GM21390 (cell line): ENCODE results near the gene CTXND1.
"Not testable (repeated sequence)": the region's sequence is repeated elsewhere in the genome, so short reads cannot be mapped to it uniquely, and the experiment has no call there.

Experiments
- ATAC-seq: cut with Tn5 transposase; IDR thresholded peaks from one replicate; pipeline ENCODE4 v1.9.1; 2021; ENCODE audit not compliant: unreplicated experiment

Gene CTXND1

GRCh38 chr15:80252121-80252518 lies at the start of gene CTXND1:
TSS of gene CTXND1 (minus strand) at chr15:80252213. CDS start at chr15:80201949, 50,264 bp downstream.
- no peak for ATAC-seq

- ATAC-seq: no peak
Measured at GRCh38 chr15:80301472-80301871, 49.5 kb upstream of the CTXND1 start.

- ATAC-seq: not testable (repeated sequence)
Measured at GRCh38 chr15:80295777-80296176, 43.8 kb upstream of the CTXND1 start.

GRCh38 chr15:80292079-80292478 lies 40.1 kb upstream of the CTXND1 start:
- no peak for ATAC-seq

DNA sequence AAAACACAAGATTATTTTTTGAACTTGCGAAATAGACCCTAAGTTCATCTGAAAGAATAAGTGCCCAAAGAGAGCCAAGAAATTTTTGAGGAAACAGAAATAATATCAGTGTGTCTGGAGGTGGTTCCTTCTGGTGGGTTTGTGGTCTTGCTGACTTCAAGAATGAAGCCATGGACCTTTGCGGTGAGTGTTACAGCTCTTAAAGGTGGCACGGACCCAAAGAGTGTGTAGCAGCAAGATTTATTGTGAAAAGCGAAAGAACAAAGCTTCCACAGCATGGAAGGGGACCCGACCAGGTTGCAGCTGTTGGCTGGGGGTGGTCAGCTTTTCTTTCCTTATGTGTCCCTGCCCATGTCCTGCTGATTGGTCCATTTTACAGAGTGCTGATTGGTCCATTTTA lies 38.9 kb upstream of the CTXND1 start:
- ATAC-seq: not testable (repeated sequence)

DNA sequence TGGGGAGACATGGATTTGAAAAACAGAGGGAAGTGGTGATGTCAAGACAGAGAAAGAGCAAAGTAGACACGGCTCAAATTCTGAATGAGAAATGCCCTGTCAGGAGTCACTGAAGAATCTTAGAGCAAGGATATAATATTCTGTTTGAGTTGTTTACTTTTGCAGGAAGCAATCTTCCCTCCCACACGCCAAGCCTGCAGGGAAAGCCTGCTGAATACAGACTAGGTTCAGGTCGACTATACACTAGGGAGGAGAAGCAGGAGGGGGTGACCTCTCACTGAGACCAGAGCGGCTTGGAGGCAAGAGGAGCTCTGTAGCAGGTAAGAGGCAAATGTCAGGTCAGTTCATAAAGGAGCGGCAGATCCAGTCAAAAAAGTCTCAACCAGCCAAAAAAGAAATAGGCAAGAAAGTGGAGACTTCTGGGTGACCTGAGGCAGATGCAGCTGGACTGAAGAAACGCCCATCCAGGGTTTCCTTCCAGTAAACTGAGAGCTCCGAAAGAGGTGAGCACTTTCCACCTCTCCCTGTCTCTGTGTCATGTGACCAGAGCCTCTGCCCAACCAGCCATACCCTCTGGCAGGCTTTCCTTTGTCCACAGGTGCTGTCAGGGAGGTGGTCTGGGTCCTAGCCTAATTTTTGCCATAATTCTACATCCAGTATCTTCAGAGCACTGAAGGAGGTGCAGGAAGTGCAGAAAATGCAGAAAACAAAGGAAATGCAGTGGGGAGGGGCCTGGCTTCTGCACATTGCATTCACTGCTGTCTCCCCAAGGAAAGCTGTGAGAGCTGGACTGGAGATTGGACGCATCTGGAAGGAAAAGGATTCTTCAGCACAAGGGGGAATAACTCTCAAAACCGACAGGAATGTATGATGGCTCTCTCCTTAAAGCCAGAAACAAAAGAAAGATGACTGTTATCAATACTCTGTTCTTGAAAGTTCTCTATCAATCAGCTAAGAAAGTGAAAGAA lies 37.8 kb upstream of the CTXND1 start:
- no peak for ATAC-seq

- no peak for ATAC-seq
Measured at GRCh38 chr15:80288131-80288530, 36.1 kb upstream of the CTXND1 start.

DNA sequence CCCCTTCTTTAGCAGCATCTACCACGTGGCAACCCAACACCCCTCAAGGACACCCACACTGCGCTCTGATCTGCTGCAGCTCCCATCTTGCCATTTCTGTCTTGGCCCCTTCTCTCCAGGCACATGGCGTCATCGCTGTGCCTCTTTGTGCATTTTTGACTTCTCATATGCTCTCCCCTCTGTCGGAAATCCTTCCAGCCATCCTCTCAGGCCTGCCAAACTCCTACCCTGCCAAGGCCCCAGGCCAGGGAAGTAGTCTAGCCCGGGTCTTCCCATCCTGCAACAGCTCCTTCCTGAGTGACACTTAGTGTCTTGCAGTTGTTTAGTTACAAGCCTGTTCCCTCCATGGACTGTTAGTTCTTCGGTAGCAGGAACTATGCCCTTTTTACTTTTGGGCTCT lies 34.0 kb upstream of the CTXND1 start:
- no peak for ATAC-seq

- ATAC-seq: no peak
Measured at GRCh38 chr15:80285379-80285778, 33.4 kb upstream of the CTXND1 start.

- ATAC-seq: no peak
Measured at GRCh38 chr15:80283531-80283930, 31.5 kb upstream of the CTXND1 start.

DNA sequence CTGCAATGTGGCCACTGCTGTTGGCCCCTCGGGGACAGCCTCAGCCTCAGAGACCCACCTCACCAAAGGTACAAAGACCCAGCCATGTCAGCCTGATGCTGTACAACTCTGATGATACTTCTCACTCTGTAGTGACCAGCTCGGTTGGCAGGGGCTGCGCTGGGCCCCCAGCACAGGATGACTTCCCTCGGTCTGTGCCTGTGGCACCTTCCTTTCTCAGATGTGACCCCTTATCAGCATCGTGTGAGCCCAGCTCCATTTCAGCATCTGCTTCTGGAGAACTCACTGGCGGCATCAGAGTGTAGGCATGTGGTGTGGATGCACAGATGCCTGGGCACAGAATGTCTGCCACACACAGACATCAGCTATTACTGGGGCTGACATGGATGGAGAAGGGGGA lies 25.1 kb upstream of the CTXND1 start:
- ATAC-seq: no peak

DNA sequence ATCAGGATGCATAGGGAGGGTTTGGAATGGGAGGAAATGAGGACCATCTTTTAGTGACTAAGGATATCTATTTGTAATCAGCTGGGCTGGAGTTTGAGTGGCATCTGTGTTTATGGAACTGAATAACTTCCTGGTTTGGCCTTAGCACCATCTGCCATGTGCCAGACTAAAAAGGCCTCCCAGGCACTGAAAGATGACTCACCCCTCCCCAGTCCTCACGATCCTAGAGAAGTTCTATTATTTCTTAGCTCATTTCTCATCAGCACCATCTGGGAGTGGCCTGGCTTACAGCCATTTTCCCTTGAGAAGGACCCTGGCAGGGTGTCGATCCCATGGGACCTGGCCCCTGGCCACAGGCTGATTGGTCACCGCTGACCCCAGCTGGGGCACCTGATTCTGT lies 23.9 kb upstream of the CTXND1 start:
- no peak for ATAC-seq

DNA sequence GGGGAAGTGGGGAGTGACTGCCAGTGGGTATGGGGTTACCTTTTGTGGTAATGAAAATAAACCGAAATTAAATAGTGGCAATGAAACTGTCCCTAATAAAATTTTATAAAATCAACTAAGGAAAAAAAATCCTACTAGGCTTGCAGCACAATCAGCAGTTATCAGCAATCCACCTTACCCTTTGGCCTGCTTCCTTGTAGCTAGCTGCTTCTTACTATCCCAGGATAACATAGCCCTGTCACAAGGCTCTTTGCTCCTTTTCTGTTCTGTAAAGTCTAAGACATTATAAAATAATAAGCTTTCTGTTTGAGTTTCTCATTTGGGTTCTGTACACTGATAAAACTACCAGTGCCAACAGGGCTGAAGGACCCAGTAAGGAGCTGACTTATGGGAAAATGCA lies 23.0 kb upstream of the CTXND1 start:
- no peak for ATAC-seq

DNA sequence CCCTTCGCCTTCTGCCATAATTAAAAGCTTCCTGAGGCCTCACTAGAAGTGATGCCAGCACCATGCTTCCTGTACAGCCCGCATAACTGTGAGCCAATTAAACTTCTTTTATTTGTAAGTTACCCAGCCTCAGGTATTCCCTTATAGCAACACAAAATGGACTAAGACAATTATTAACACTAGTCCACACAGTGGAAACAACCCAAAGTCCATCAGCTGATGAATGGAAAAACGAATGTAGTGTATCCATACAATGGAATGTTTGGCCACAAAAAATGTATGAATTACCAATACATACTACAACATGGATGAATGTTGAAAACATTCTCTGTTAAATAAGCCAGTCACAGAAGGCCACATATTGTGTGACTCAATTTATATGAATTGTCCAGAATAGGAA lies 22.5 kb upstream of the CTXND1 start:
- no peak for ATAC-seq

DNA sequence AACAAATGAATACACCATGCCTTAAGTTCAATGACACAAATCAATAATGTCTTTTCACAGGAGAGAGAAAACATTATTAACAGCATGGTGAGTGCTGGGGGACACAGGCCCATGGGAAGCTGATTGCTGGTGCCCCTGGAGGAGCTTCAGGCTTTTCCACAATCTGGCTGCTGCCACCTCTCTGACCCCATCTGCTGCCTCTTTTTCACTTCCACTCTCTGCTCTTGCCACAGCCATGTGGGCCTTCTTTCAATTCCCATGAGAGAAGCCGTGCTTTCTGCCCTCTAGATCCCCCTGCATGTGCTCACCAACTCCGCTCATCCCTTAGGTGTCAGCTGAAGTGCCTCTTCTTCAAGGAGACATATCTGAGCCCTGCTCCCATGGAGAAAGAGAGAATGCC lies 21.0 kb upstream of the CTXND1 start:
- ATAC-seq: no peak

DNA sequence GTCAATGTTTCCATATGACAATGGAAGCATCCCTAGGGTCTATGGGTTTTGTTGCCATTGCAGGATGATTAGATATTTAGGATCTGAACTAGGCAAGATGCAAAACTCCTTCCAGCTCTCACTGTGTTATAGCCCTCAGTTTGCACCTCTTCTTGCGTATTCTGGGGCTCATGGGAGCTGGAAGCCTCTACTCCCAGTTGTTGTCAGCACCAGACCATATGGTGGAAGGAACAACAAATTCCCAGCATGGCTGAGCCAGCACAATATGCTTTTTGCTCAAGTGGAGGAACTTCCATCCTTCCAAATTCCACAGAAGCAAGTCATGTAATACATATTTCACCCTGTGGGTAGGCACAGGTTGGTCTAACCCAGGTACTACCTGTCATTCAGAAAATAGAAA lies 18.5 kb upstream of the CTXND1 start:
- no peak for ATAC-seq

- no peak for ATAC-seq
Measured at GRCh38 chr15:80268101-80268500, 16.1 kb upstream of the CTXND1 start.

DNA sequence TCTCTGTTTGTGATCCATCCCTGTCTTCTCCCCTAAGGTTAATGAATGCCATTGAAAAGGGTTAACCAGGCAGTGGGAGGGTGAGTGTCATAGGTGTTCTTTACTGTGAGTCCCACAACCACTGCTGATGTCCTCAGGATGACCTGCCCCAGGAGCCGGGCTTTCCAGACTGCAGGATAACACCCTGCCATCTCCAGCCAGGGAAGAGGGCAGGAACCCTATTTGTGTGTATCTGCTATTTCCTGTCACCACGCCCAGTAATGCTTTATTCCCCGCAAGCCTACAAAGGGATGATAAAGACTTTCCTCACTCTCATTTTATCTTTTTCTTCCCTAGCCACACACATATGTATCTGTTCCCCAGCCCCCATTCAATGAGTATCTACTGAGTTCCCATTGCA lies 15.6 kb upstream of the CTXND1 start:
- no peak for ATAC-seq

GRCh38 chr15:80266745-80267144 lies 14.7 kb upstream of the CTXND1 start:
- no peak for ATAC-seq

- no peak for ATAC-seq
Measured at GRCh38 chr15:80266113-80266512, 14.1 kb upstream of the CTXND1 start.

DNA sequence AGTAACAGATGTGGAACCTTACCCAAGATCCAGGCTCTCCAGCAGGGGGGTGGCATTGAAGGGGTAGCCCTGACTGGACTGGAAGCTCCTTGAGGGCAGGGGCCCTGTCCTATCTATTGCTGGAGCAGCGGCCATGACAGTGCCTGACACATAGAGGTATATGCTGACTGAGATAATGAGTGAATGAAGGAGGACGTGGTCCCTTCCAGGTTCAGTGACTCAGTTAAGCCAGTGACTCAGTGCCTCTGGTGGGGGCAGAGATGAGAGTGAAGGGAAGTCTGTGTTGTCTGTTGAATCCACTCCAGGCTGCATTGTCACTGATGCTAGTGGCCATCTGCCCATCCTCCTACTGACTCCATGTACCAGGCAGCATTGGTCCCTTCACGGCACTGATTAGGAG lies 13.0 kb upstream of the CTXND1 start:
- no peak for ATAC-seq

GRCh38 chr15:80264031-80264430 lies 12.0 kb upstream of the CTXND1 start:
- ATAC-seq: no peak

DNA sequence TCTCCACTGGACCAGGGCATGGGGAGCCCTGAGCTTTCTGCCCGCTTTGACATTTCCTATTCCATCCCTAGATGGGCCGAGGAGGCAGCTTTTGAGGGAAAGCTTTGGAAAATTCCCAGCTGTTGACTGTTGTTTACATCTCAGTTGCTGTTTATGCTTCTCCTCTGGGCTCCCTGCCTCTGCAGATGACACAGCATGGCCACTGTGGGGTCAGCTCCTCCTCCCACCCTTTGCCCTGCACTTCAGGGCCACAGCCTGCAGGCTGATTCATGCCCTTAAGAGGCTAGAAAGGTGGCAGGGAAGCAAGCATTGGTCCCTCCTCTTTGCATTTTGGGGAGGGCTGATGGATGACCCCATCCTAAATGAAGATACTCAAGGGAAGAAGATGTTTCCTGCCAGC lies 8.5 kb upstream of the CTXND1 start:
- ATAC-seq: no peak
